DMS153 (cell line): ENCODE measurements around the gene CDH1.
"Not testable (repeated sequence)": the region's sequence is repeated elsewhere in the genome, so short reads cannot be mapped to it uniquely, and the experiment has no call there.

Source experiments
- DNase-seq: peaks from one replicate; lab custom pipeline; 2025; lab: John Stamatoyannopoulos, UW

The CDH1 gene

GRCh38 chr16:68737046-68737729 is at the start of gene CDH1:
Gene CDH1 (plus strand): TSS chr16:68737292. CDS start chr16:68737416, 124 bp downstream.
- DNase-seq: peak; percentile 94

DNA sequence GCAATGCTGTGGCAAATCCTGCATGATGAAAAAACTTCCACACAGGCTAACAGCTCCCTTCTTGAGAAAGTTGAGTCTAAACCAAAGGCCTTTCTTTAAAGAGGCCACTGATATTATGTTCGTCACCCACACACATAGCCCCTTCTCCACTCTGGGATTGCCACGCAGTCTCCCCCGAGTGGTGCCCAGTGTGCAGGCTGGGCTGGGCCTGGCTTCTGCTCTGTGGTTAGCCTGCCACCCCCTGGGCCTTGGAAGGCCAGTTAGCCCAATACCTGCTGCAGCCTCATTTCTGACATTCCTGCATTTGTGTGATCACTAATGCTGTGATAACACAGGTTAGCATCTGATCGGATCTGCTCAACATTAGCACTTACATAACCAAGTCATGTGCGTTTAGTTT is 47.2 kb upstream of the CDH1 start:
- DNase-seq: no peak

DNA sequence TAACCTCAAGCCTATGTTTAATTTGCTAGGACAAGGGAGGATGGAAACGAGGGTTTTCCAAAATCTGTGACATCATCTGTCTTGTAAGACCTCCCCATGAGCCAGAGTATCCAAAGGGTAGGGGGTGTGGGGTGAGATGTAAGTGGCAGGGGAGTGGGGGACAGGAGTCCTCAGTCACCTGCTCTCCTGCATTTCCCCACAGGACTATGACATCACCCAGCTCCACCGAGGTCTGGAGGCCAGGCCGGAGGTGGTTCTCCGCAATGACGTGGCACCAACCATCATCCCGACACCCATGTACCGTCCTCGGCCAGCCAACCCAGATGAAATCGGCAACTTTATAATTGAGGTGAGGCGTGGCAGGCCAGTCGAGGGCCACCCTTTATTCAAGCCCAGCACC is 41.5 kb upstream of the CDH1 start:
- DNase-seq: no peak

- peak; percentile 37 for DNase-seq
Measured at GRCh38 chr16:68696514-68696913, 40.6 kb upstream of the CDH1 start.

DNA sequence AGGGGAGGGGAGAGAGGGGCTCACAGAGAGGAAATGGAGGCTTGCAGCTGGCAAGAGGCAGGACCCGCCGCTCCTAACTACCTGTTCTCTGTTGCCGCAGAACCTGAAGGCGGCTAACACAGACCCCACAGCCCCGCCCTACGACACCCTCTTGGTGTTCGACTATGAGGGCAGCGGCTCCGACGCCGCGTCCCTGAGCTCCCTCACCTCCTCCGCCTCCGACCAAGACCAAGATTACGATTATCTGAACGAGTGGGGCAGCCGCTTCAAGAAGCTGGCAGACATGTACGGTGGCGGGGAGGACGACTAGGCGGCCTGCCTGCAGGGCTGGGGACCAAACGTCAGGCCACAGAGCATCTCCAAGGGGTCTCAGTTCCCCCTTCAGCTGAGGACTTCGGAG is 39.0 kb upstream of the CDH1 start:
- no peak for DNase-seq

- no peak for DNase-seq
Measured at GRCh38 chr16:68700120-68700519, 37.0 kb upstream of the CDH1 start.

DNA sequence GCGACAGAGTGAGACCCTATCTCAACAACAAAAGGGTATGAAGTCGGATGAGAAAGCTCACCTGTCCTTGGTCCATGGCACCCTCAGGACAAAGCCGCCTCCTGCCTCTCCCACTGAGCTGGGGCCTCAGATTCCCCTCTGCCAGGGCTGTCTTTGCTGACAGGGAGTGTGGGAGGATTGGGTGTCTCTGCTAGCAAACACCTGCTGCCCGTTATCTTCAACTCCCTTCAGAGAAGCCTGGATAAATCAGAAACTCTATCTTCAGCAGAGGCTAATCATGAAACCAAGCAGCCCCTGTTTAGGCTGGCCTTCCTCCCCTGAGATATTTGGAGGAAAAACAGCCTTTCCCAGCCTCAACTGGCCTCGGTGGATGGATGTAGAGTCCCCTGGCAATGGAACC is 36.3 kb upstream of the CDH1 start:
- DNase-seq: no peak

- DNase-seq: peak; percentile 25
Measured at GRCh38 chr16:68704232-68704867, 32.7 kb upstream of the CDH1 start.

DNA sequence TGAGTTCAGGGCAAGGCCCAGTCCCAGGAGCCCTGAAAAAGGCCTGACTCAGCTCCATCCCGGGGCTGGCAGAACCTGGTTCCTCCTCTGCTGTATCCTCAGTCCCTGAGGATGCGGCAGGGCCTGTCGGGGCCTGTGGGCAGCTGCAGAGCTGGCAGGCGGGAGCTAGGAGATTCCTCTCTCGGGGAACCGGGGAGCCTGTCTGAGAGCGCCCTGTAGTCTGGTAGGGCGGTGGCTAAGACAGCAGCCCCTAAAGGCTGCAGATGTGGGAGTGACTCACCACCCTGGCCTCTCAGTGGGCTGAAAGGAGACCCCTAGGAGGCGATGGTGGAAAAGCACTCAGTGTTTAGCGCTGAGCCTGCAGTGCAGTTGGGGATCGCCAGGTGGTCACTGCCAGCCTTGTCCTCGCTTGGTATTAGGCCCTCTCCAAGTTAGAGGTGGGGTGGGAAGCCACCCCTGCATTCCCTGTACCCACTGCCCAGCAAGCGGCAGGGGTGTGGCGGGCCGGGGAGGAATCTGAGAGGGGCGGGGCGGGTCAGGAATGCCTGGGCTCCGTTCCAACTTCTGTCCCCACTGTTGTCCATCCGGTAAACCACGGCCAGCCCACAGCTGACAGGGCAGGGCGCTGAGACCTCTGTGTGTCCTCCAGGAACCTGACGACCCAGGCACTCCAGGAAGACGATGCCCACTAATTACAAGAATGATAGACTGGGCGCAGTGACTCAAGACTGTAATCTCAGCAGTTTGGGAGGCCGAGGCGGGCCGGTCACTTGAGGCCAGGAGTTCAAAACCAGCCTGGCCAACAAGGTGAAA is 29.5 kb upstream of the CDH1 start:
- peak; percentile 50 for DNase-seq

DNA sequence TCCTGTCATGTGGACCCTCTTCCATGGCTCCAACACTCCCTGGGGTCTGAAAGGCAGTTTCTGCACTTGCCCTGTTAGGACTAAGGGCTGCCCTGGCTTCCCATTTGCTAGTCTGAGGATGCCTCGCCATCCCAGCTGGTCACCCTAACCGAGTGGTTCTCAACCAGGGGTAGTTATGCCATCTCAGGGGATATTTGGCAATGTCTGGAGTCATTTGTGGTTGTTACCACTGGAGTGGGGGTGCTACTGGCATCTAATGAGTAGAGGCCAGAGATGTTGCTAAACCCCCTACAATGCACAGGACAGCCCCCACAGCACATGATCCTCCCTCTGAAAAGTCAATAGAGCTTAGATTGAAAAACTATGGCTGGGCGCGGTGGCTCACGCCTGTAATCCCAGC is 26.9 kb upstream of the CDH1 start:
- DNase-seq: no peak

GRCh38 chr16:68711421-68712139 is 25.5 kb upstream of the CDH1 start:
- DNase-seq: no peak

- DNase-seq: no peak
Measured at GRCh38 chr16:68713361-68713760, 23.7 kb upstream of the CDH1 start.

- DNase-seq: no peak
Measured at GRCh38 chr16:68715471-68715870, 21.6 kb upstream of the CDH1 start.

- DNase-seq: not testable (repeated sequence)
Measured at GRCh38 chr16:68716516-68716915, 20.6 kb upstream of the CDH1 start.

DNA sequence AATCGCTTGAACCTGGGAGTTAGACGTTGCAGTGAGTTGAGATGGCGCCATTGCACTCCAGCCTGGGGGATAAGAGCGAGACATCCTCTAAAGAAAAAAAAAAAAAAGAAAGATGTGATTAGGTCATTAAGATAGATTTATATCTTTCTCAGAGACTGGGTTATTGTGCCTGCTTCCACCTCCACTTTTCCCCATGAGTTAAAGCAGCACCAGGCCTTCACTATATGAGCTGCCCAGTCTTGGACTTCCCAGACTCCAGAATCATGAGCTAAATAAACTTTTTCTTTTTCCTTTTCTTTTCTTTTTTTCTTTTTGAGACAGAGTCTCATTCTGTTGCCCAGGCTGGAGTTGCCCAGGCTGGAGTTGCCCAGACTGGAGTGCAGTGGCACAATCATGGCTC is 19.4 kb upstream of the CDH1 start:
- no peak for DNase-seq

GRCh38 chr16:68718590-68718989 is 18.5 kb upstream of the CDH1 start:
- no peak for DNase-seq

DNA sequence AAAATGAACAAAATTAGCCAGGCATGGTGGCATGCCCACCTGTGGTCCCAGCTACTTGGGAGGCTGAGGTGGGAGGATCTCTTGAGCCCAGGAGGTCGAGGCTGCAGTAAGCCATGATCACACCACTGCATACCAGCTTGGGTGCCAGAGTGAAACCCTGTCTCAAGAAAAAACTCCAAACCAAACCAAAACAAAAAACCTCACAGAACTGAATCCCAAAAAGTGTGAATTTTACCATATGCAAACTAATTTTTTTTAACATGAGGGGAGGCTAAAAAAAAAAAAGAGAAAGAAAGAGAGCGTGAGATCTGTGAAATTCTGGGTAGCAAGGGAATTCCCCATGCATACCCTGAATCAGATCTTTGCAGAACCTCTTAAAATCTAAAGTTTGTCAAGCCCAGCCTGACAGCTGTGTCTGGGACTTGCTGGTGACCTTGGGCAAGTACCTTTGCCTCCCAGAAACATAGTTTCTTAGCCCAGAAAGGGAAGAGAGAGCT is 17.1 kb upstream of the CDH1 start:
- DNase-seq: no peak

DNA sequence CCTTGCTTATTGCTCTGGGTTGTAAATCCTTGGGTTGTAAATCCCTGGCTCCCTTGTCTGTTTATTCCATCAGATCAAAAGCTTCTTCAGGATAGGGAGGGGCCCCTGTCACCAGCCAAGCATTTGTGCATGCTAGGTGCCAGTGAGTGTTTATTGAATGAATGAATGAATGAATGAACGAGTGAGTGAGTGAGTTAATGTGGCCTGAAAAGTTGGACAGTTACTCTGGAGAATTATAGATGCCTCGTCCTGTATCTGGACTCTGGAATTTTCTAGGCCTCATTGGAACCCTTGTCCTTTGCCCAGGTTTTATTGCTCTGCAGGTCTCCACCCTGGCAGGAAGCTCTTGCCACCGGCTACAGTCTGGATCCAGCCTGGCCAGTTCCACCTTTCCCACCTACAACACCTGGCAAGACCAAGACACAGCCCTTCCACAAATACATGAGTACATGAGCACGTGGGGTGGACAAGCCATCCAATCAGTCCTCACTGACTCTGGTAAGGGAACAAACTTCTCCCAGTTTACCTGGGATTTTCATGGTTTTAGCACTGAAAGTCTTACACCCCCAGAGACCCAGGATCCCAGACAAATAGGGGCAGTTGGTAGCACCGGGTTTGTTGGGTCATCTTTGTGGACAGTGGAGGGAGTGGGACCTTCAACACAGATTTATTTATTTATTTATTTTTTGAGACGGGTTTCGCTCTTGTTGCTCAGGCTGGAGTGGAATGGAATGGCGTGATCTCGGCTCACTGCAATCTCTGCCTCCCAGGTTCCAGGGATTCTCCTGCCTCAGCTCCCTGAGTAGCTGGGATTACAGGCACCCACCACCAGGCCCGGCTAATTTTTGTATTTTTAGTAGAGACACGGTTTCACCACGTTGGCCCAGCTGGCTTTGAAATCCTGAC is 14.7 kb upstream of the CDH1 start:
- no peak for DNase-seq

GRCh38 chr16:68724797-68725196 is 12.3 kb upstream of the CDH1 start:
- DNase-seq: no peak

- no peak for DNase-seq
Measured at GRCh38 chr16:68728523-68728922, 8.6 kb upstream of the CDH1 start.

DNA sequence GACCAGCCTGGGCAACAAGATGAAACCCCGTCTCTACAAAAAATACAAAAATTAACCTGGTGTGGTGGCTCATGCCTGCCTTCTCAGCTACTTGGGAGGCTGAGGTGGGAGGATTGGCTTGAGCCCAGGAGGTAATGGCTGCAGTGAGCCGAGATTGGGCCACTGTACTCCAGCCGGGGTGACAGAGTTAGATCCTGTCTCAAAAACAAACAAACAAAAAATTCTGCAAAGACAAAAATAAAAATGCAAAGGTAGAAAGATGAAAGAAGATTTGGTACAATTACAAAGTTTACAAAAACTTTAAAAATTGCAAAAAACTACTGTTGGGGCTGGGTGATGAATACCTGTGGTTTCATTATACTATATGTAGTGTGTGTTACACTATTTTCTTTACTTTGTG is 5.5 kb upstream of the CDH1 start:
- no peak for DNase-seq
